IMR-90 (cell line): ENCODE results near the gene KPNA2. TPM values are rescaled to one million over a fixed set of nuclear protein-coding genes. Genes with fewer than 3 reads are reported as not detected.
"Not testable (repeated sequence)": the region's sequence is repeated elsewhere in the genome, so short reads cannot be mapped to it uniquely, and the experiment has no call there.

ENCODE experiments used
- ATAC-seq: fragments of 200-7000 bp; cut with Tn5 transposase; 2 replicates; pipeline ENCODE4 v1.9.1; 2020; ENCODE audit warnings: low read depth, mild to moderate bottlenecking, moderate library complexity
- BruUV-seq: library from RNA; stranded (reverse); fragments of 400-500 nt; replicated peaks from 2 replicates; lab custom pipeline; 2021; lab: Mats Ljungman, UMichigan
- CTCF ChIA-PET: fragments of 300-600 bp; formaldehyde crosslinking; extraction: SDS; loops from one replicate; lab custom pipeline; 2021; ENCODE audit warnings: antibody characterized with exemption; lab: Yijun Ruan, JAX
- POLR2A ChIA-PET: fragments of 300-600 bp; sonication (Branson Sonifier 250); formaldehyde crosslinking; loops from one replicate; lab custom pipeline; 2022; ENCODE audit warnings: antibody characterized with exemption; ENCODE audit not compliant: unreplicated experiment; lab: Charles Lee
- DNase-seq: peaks from one replicate; pipeline ENCODE4 v3.0.0; 2013
- H2AFZ ChIP-seq: replicated peaks from 2 replicates; pipeline ENCODE3; 2013; ENCODE audit warnings: low read length, mild to moderate bottlenecking; ENCODE audit not compliant: poor library complexity
- H2AK5ac ChIP-seq: 2 replicates; pipeline ENCODE4 v1.6.1; 2013; ENCODE audit warnings: low read depth, low read length, inconsistent platforms
- H2AK9ac ChIP-seq: replicated peaks from 2 replicates; pipeline ENCODE3; 2013; ENCODE audit warnings: mild to moderate bottlenecking, low read depth, low read length, moderate library complexity; ENCODE audit not compliant: poor library complexity
- H2BK120ac ChIP-seq: 2 replicates; pipeline ENCODE4 v1.6.1; 2013; ENCODE audit warnings: low read depth, low read length, inconsistent platforms
- H2BK15ac ChIP-seq: 3 replicates; pipeline ENCODE4 v1.6.1; 2013; ENCODE audit warnings: low read depth, low read length, inconsistent platforms
- H2BK20ac ChIP-seq: 2 replicates; pipeline ENCODE4 v1.6.1; 2013; ENCODE audit warnings: low read depth, mild to moderate bottlenecking, inconsistent platforms, low read length, moderate library complexity
- H2BK5ac ChIP-seq: 2 replicates; pipeline ENCODE4 v1.6.1; 2013; ENCODE audit warnings: mild to moderate bottlenecking, low read depth, low read length, inconsistent platforms; ENCODE audit not compliant: poor library complexity, severe bottlenecking
- H3K14ac ChIP-seq: replicated peaks from 2 replicates; pipeline ENCODE4 v1.6.1; 2013; ENCODE audit warnings: low read depth, low read length, inconsistent platforms
- H3K18ac ChIP-seq: 2 replicates; pipeline ENCODE4 v1.6.1; 2013; ENCODE audit warnings: low read depth, low read length, control low read depth
- H3K23ac ChIP-seq: 2 replicates; pipeline ENCODE4 v1.6.1; 2013; ENCODE audit warnings: low read depth, low read length, inconsistent platforms
- H3K27ac ChIP-seq: 2 replicates; pipeline ENCODE4 v1.5.1; 2013; ENCODE audit warnings: mild to moderate bottlenecking, control low read depth, low read length; ENCODE audit not compliant: insufficient read depth
- H3K27me3 ChIP-seq: 2 replicates; pipeline ENCODE4 v1.6.1; 2013; ENCODE audit warnings: low read length; ENCODE audit not compliant: control insufficient read depth, insufficient read depth
- H3K36me3 ChIP-seq: 2 replicates; pipeline ENCODE4 v1.6.1; 2013; ENCODE audit warnings: low read length, mixed read lengths; ENCODE audit not compliant: control insufficient read depth, insufficient read depth
- H3K4ac ChIP-seq: 2 replicates; pipeline ENCODE4 v1.6.1; 2013; ENCODE audit warnings: low read depth, low read length, inconsistent platforms
- H3K4me1 ChIP-seq: 2 replicates; pipeline ENCODE4 v1.6.1; 2013; ENCODE audit warnings: low read length, mixed read lengths; ENCODE audit not compliant: control insufficient read depth, insufficient read depth
- H3K4me2 ChIP-seq: 2 replicates; pipeline ENCODE4 v1.6.1; 2013; ENCODE audit warnings: low read depth, mild to moderate bottlenecking, control low read depth, low read length, moderate library complexity
- H3K4me3 ChIP-seq: 2 replicates; pipeline ENCODE4 v1.5.1; 2013; ENCODE audit warnings: low read depth, mild to moderate bottlenecking, control low read depth, low read length, moderate library complexity; ENCODE audit not compliant: insufficient read depth
- H3K56ac ChIP-seq: 2 replicates; pipeline ENCODE4 v1.6.1; 2013; ENCODE audit warnings: low read length, inconsistent platforms; ENCODE audit not compliant: insufficient read depth; ENCODE audit errors: extremely low read depth
- H3K79me1 ChIP-seq, 2 experiments: 2 replicates each; pipeline ENCODE4 v1.6.1; 2013; ENCODE audit warnings: low read length in 2 of 2, inconsistent platforms in 1 of 2, low read depth in 1 of 2
- H3K9ac ChIP-seq: 2 replicates; pipeline ENCODE4 v1.6.1; 2013; ENCODE audit warnings: low read depth, low read length, control low read depth
- H3K9me1 ChIP-seq: 2 replicates; pipeline ENCODE4 v1.6.1; 2013; ENCODE audit warnings: low read length, inconsistent platforms; ENCODE audit not compliant: insufficient read depth
- H3K9me3 ChIP-seq: 2 replicates; pipeline ENCODE4 v1.6.1; 2013; ENCODE audit warnings: low read length; ENCODE audit not compliant: control insufficient read depth, insufficient read depth
- H4K20me1 ChIP-seq: 2 replicates; pipeline ENCODE4 v1.6.1; 2013; ENCODE audit warnings: low read length, inconsistent platforms; ENCODE audit not compliant: insufficient read depth
- H4K5ac ChIP-seq: 2 replicates; pipeline ENCODE4 v1.6.1; 2013; ENCODE audit warnings: mild to moderate bottlenecking, low read depth, low read length, control low read depth
- H4K8ac ChIP-seq, 2 experiments: 2 replicates each; pipeline ENCODE4 v1.6.1; 2013; ENCODE audit warnings: low read depth in 2 of 2, low read length in 2 of 2, control low read depth in 1 of 2, inconsistent platforms in 1 of 2
- H4K91ac ChIP-seq: 2 replicates; pipeline ENCODE4 v1.6.1; 2013; ENCODE audit warnings: low read depth, low read length, inconsistent platforms; ENCODE audit not compliant: insufficient read depth
- FOS ChIP-seq: fragments of 150-350 bp; IDR thresholded peaks from 2 replicates; pipeline ENCODE4 v1.6.1; 2016; ENCODE audit warnings: low read depth, low read length
- MAFK ChIP-seq: IDR thresholded peaks from 2 replicates; pipeline ENCODE4 v1.6.1; 2012; ENCODE audit warnings: low read depth, low read length, improper control_type of control experiment
- MXI1 ChIP-seq: IDR thresholded peaks from 2 replicates; pipeline ENCODE4 v1.6.1; 2012; ENCODE audit warnings: low read depth, mild to moderate bottlenecking, low read length, moderate library complexity, borderline replicate concordance
- POLR2A ChIP-seq: IDR thresholded peaks from 2 replicates; pipeline ENCODE4 v1.6.1; 2012; ENCODE audit warnings: mild to moderate bottlenecking, low read depth, low read length
- RFX5 ChIP-seq: IDR thresholded peaks from 2 replicates; pipeline ENCODE4 v1.8.0; 2012; ENCODE audit warnings: low read depth, mild to moderate bottlenecking, low read length, moderate library complexity
- WGBS, 2 experiments: methylation state at CpG; one replicate each; pipeline versions ENCODE4 v1.1.5 to v1.1.7; 2013; ENCODE audit warnings: missing lambda C conversion rate in 2 of 2; ENCODE audit not compliant: insufficient read length in 1 of 2; ENCODE audit errors: extremely low coverage in 2 of 2; 5-methylcytosine and 5-hydroxymethylcytosine counted together
- dilution Hi-C: fragments of 300-500 bp; cut with HindIII; formaldehyde crosslinking; loops from one replicate; pipeline ENCODE4 v1.14.3; 2018; ENCODE audit warnings: low sequenced_read_pairs; ENCODE audit not compliant: unreplicated experiment
- in situ Hi-C: fragments of 300-500 bp; cut with MboI; formaldehyde crosslinking; loops from 3 replicates; pipeline ENCODE4 v1.14.3; 2019; ENCODE audit warnings: low sequenced_read_pairs, inconsistent platforms, mixed read lengths
- intact Hi-C: fragments of 100-400 bp; cut with micrococcal nuclease; formaldehyde crosslinking; loops from 2 replicates; pipeline ENCODE4 v1.10.0; 2022
- polyA plus RNA-seq, 3 experiments: library from polyadenylated mRNA; depleted of rRNA; stranded (reverse); fragments of >200 nt; gene quantifications; 2 replicates each; pipeline ENCODE4 v1.2.3, GENCODE V29; 2012; ENCODE audit warnings: low replicate concordance in 1 of 3
- total RNA-seq: library from RNA; depleted of rRNA; stranded (reverse); fragments of >200 nt; gene quantifications from 2 replicates; pipeline ENCODE4 v1.2.3, GENCODE V29; 2012
- TF ChIP-seq, protein P1 (sequence below): fragments of 150-350 bp; IDR thresholded peaks from 2 replicates; pipeline ENCODE4 v1.6.1; 2017; ENCODE audit warnings: mild to moderate bottlenecking, antibody characterized with exemption, low read length, low read depth

Gene KPNA2
- total and polyA plus RNA-seq, 2 of the 4 experiments (the other 2 are of a cell fraction), result 135 to 262 TPM

DNA sequence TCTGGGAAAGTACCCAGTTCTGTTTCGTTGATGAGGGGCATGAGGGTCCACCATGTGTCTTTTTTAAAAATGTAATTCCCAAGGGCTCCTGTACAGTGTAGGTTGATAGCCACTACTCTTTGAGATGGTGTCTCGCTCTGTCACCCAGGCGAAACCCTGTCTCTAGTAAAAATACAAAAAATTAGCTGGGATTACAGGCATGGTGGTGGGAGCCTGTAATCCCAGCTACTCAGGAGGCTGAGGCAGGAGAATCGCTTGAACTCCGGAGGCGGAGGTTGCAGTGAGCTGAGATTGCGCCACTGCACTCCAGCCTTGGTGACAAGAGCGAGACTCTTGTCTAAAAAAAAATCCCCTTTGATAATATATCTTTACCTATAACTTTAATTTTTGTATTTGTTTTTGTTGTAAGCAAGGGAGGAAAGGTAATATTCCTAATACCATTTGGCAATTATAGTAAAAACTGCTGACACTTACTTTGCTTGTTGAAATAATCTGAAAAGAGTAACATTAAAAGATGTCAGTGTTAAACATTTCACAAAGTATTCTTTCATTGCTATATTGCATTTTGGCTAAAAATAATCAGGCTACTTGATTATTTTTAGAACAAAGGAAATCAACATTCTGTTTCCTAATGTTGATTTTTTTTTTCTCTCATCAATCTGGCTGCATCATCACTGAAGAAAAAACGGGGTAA is 11.8 kb downstream of the KPNA2 start:
- BruUV-seq, result no TSS peak
- H2BK5ac ChIP-seq, result no peak overlapping the region
- H3K4me3 ChIP-seq, result no peak overlapping the region
- intact Hi-C loops, result no loop called here
- H2AK5ac ChIP-seq, result no peak overlapping the region
- H3K9me3 ChIP-seq, result no peaks in the 10 kb centered on the region
- H3K4me1 ChIP-seq, result no peaks in the 10 kb centered on the region
- no peak overlapping the region for H3K27ac ChIP-seq
- no peaks in the 10 kb centered on the region for H3K27me3 ChIP-seq
- no peak for TF ChIP-seq RFX5
- TF ChIP-seq FOS, result no peak
- TF ChIP-seq MXI1, result no peak
- no peak for TF ChIP-seq POLR2A
- TF ChIP-seq, protein P1, sequence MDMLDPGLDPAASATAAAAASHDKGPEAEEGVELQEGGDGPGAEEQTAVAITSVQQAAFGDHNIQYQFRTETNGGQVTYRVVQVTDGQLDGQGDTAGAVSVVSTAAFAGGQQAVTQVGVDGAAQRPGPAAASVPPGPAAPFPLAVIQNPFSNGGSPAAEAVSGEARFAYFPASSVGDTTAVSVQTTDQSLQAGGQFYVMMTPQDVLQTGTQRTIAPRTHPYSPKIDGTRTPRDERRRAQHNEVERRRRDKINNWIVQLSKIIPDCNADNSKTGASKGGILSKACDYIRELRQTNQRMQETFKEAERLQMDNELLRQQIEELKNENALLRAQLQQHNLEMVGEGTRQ, result no peak
- peak; percentile 41 for TF ChIP-seq MAFK
- no peak overlapping the region for H2BK20ac ChIP-seq
- no peak for DNase-seq
- in situ Hi-C loops, result no loop called here
- H3K4ac ChIP-seq, result no peak overlapping the region
- H3K79me1 ChIP-seq, result peaks cover 11 to 24% of the 10 kb centered on the region in 2 experiments; a peak in 3 of 4 replicates
- no peak overlapping the region for H3K4me2 ChIP-seq
- H2BK120ac ChIP-seq, result no peak overlapping the region
- H4K20me1 ChIP-seq, result 0 out of 2 replicates have a peak, but pooled peaks cover 4% of the 10 kb centered on the region
- POLR2A ChIA-PET, result no interaction called here
- WGBS, 2 experiments, result no CpG with 5 or more reads among the region's 9 CpGs
- no peak overlapping the region for H2AK9ac ChIP-seq
- no peak overlapping the region for H3K14ac ChIP-seq
- no peak for ATAC-seq
- H3K9ac ChIP-seq, result no peak overlapping the region
- no peak overlapping the region for H2BK15ac ChIP-seq
- no peak overlapping the region for H4K5ac ChIP-seq
- no peak overlapping the region for H4K91ac ChIP-seq
- no peak overlapping the region for H3K56ac ChIP-seq
- 0 out of 2 replicates have a peak overlapping the region, but pooled peaks have one; percentile 36 for H3K18ac ChIP-seq
- no peak overlapping the region for H3K23ac ChIP-seq
- dilution Hi-C loops, result no loop called here
- CTCF ChIA-PET, result no interaction called here
- no peaks in the 10 kb centered on the region for H3K9me1 ChIP-seq
- no peak overlapping the region for H4K8ac ChIP-seq
- H2AFZ ChIP-seq, result no peak overlapping the region
- peaks cover 29% of the 10 kb centered on the region for H3K36me3 ChIP-seq

DNA sequence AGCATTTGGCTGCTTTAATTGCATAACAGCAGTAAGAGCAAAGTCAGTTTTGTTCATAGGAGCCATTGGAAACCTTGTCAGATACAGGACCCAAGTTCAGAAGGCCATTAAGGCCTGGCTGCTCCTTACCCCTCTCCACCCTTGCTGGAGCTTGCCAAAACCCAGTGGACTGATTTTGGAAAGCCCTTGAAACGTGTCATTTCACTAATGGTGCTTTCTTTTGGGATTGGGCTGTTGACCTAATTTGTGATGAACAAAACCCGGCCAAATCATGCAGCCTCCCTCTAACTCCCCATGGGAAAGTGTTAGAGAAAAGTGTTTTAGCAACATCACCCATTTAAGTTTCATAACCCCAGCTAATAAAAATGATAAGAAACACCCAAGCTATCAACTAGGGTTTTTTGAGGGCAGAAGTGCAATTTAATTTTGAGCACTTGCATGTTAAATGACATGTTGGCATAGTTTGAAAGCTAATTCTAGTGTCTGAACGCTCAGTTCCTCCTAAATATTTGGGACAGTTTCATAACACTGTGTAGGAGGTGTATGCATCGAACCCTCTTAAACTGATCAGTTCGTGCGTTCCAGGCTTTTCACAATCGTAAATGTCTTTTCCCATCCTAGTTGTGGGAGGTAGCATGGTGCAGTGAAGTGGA is 12.5 kb downstream of the KPNA2 start:
- H3K18ac ChIP-seq, H4K20me1 ChIP-seq, H4K5ac ChIP-seq, POLR2A ChIA-PET, H3K9me1 ChIP-seq, BruUV-seq, H3K4me1 ChIP-seq, H4K8ac ChIP-seq, H3K9ac ChIP-seq, H3K27me3 ChIP-seq, H3K4me3 ChIP-seq, H2BK120ac ChIP-seq, ATAC-seq, H2BK5ac ChIP-seq, dilution Hi-C loops, H3K27ac ChIP-seq, in situ Hi-C loops, H2BK20ac ChIP-seq, H2AFZ ChIP-seq, intact Hi-C loops, CTCF ChIA-PET, H2BK15ac ChIP-seq, H3K4me2 ChIP-seq, DNase-seq, H2AK5ac ChIP-seq, H4K91ac ChIP-seq, H3K9me3 ChIP-seq, H3K14ac ChIP-seq, H3K23ac ChIP-seq, H3K56ac ChIP-seq, H2AK9ac ChIP-seq, H3K4ac ChIP-seq: not testable (repeated sequence)
- H3K36me3 ChIP-seq, result peaks cover 24% of the 10 kb centered on the region
- WGBS, 2 experiments, result no CpG with 5 or more reads among the region's 7 CpGs
- H3K79me1 ChIP-seq, result peaks cover 8 to 17% of the 10 kb centered on the region in 2 experiments; a peak in 3 of 4 replicates
